GM18519 (cell line): ENCODE results near the gene COASY.

Source experiments
- ATAC-seq: cut with Tn5 transposase; IDR thresholded peaks from one replicate; pipeline ENCODE4 v1.9.1; 2021; ENCODE audit warnings: mild to moderate bottlenecking, moderate library complexity; ENCODE audit not compliant: unreplicated experiment, low FRiP score

The COASY gene

GRCh38 chr17:42568341-42569111 lies 6.6 kb downstream of the COASY start:
- no peak for ATAC-seq

- ATAC-seq, result no peak
These were observed 9.7 kb downstream of the COASY start for GRCh38 chr17:42571435-42572225.

GRCh38 chr17:42573095-42573494 lies 11.1 kb downstream of the COASY start:
- no peak for ATAC-seq

GRCh38 chr17:42574463-42574862 lies 12.5 kb downstream of the COASY start:
- no peak for ATAC-seq

GRCh38 chr17:42577140-42577531 lies 15.2 kb downstream of the COASY start:
- ATAC-seq, result no peak

- peak; percentile 49 for ATAC-seq
These were observed 15.8 kb downstream of the COASY start, which contains the start of gene PSMC3IP for GRCh38 chr17:42577532-42578281. TSS of gene PSMC3IP (minus strand) at chr17:42577729. CDS start at chr17:42577686, 43 bp downstream.

GRCh38 chr17:42578282-42578869 lies 16.4 kb downstream of the COASY start:
- no peak for ATAC-seq

GRCh38 chr17:42579794-42580551 lies 18.0 kb downstream of the COASY start:
- no peak for ATAC-seq

- ATAC-seq, result no peak
These were observed 19.9 kb downstream of the COASY start for GRCh38 chr17:42581744-42582270.

GRCh38 chr17:42584880-42585279 lies 22.9 kb downstream of the COASY start:
- no peak for ATAC-seq

GRCh38 chr17:42585353-42585752 lies 23.4 kb downstream of the COASY start:
- ATAC-seq, result no peak

GRCh38 chr17:42586514-42587230 lies 24.7 kb downstream of the COASY start:
- no peak for ATAC-seq

GRCh38 chr17:42590886-42591285 lies 28.9 kb downstream of the COASY start:
- no peak for ATAC-seq

GRCh38 chr17:42591411-42591810 lies 29.5 kb downstream of the COASY start:
- ATAC-seq, result no peak

GRCh38 chr17:42596386-42596785 lies 34.4 kb downstream of the COASY start:
- no peak for ATAC-seq

GRCh38 chr17:42598905-42599304 lies 37.0 kb downstream of the COASY start:
- ATAC-seq, result no peak

GRCh38 chr17:42603318-42603717 lies 41.4 kb downstream of the COASY start:
- no peak for ATAC-seq

- no peak for ATAC-seq
These were observed 45.8 kb downstream of the COASY start for GRCh38 chr17:42607769-42608168.
